Measurements from ENCODE around the gene ELAVL4.

ELAVL4 gene

GRCh38 chr1:50139339-50140181, 30.8 kb downstream of the ELAVL4 start:
- TF ChIP-seq CTCF (IDR thresholded peaks at IDR 0.05; ENCODE audit: insufficient read depth, low read depth, low read length, missing control alignments) = no peak
- no peak overlapping the region for H3K4me3 ChIP-seq (ENCODE audit: low read depth, low read length)
- no peak for DNase-seq (ENCODE audit: low read depth)

GRCh38 chr1:50140182-50140447, 31.4 kb downstream of the ELAVL4 start:
- DNase-seq (ENCODE audit: low read depth) = no peak
- no peak for TF ChIP-seq CTCF (IDR thresholded peaks at IDR 0.05; ENCODE audit: insufficient read depth, low read depth, low read length, missing control alignments)
- H3K4me3 ChIP-seq (ENCODE audit: low read depth, low read length) = no peak overlapping the region

- no peak overlapping the region for H3K4me3 ChIP-seq (ENCODE audit: low read depth, low read length)
- no peak for TF ChIP-seq CTCF (IDR thresholded peaks at IDR 0.05; ENCODE audit: insufficient read depth, low read depth, low read length, missing control alignments)
- DNase-seq (ENCODE audit: low read depth) = no peak
Measured at GRCh38 chr1:50147191-50147850, 38.6 kb downstream of the ELAVL4 start.

GRCh38 chr1:50148142-50148923, 39.6 kb downstream of the ELAVL4 start:
- DNase-seq (ENCODE audit: low read depth) = no peak
- no peak overlapping the region for H3K4me3 ChIP-seq (ENCODE audit: low read depth, low read length)
- TF ChIP-seq CTCF (IDR thresholded peaks at IDR 0.05; ENCODE audit: insufficient read depth, low read depth, low read length, missing control alignments) = no peak

- no peak overlapping the region for H3K4me3 ChIP-seq (ENCODE audit: low read depth, low read length)
- no peak for DNase-seq (ENCODE audit: low read depth)
- no peak for TF ChIP-seq CTCF (IDR thresholded peaks at IDR 0.05; ENCODE audit: insufficient read depth, low read depth, low read length, missing control alignments)
Measured at GRCh38 chr1:50152236-50152635, 43.5 kb downstream of the ELAVL4 start.

GRCh38 chr1:50155541-50155940, 46.8 kb downstream of the ELAVL4 start:
- no peak overlapping the region for H3K4me3 ChIP-seq (ENCODE audit: low read depth, low read length)
- TF ChIP-seq CTCF (IDR thresholded peaks at IDR 0.05; ENCODE audit: insufficient read depth, low read depth, low read length, missing control alignments) = no peak
- no peak for DNase-seq (ENCODE audit: low read depth)
